SK-N-SH (cell line): ENCODE measurements around the gene DAB2. TPM values are rescaled to one million over a fixed set of nuclear protein-coding genes. Genes with fewer than 3 reads are reported as not detected.

Experiments used
- CTCF ChIA-PET: fragments of 300-600, 350-600 bp; formaldehyde crosslinking; extraction: SDS; loops from one replicate; lab custom pipeline; 2021; lab: Yijun Ruan, JAX
- POLR2A ChIA-PET: fragments of 350-600 bp; sonication (Branson Sonifier 250); formaldehyde crosslinking; extraction: SDS; loops from one replicate; lab custom pipeline; 2020; ENCODE audit warnings: antibody characterized with exemption, inconsistent platforms; lab: Yijun Ruan, JAX
- DNase-seq: peaks from one replicate; pipeline ENCODE4 v3.0.0; 2012
- H2AFZ ChIP-seq: fragments of 200-600 bp; sonication (generic); 2 replicates; pipeline ENCODE4 v1.8.1; 2016; ENCODE audit warnings: antibody characterized with exemption, mild to moderate bottlenecking, low read depth
- H3F3A ChIP-seq: fragments of 200-600 bp; sonication (generic); replicated peaks from 2 replicates; pipeline ENCODE3; 2016; ENCODE audit warnings: antibody characterized with exemption, mild to moderate bottlenecking; ENCODE audit not compliant: insufficient read depth
- H3K27ac ChIP-seq, 2 experiments: fragments of 200-500 bp in 1 of 2; fragments of 200-600 bp in 1 of 2; sonication (Bioruptor generic) in 1 of 2; sonication (generic), shearing (Covaris generic) in 1 of 2; 2 replicates each; pipeline versions ENCODE4 v1.5.1 to v1.6.1; 2014 to 2016; ENCODE audit warnings: low read depth in 2 of 2, inconsistent platforms in 1 of 2, low read length in 1 of 2, mild to moderate bottlenecking in 1 of 2, mixed read lengths in 1 of 2
- H3K27me3 ChIP-seq: fragments of 200-600 bp; sonication (generic), shearing (Covaris generic); 2 replicates; pipeline ENCODE4 v1.6.1; 2016; ENCODE audit warnings: mixed run types; ENCODE audit not compliant: insufficient read depth
- H3K36me3 ChIP-seq, 2 experiments: fragments of 200-500 bp in 1 of 2; fragments of 200-600 bp in 1 of 2; sonication (Bioruptor generic) in 1 of 2; sonication (generic) in 1 of 2; replicated peaks in 1 of 2; 2 replicates each; pipeline versions ENCODE3 to v1.5.1; 2014 to 2016; ENCODE audit warnings: low read length in 1 of 2, mild to moderate bottlenecking in 1 of 2; ENCODE audit not compliant: insufficient read depth in 2 of 2, control insufficient read depth in 1 of 2
- H3K4me1 ChIP-seq, 2 experiments: fragments of 200-500 bp in 1 of 2; fragments of 200-600 bp in 1 of 2; sonication (Bioruptor generic) in 1 of 2; sonication (generic), shearing (Covaris generic) in 1 of 2; 2 replicates each; pipeline versions ENCODE4 v1.5.1 to v1.6.1; 2014 to 2016; ENCODE audit warnings: low read depth in 1 of 2, low read length in 1 of 2, mixed run types in 1 of 2; ENCODE audit not compliant: insufficient read depth in 2 of 2, control insufficient read depth in 1 of 2
- H3K4me2 ChIP-seq: fragments of 200-600 bp; sonication (generic), shearing (Covaris generic); 2 replicates; pipeline ENCODE4 v1.6.1; 2017; ENCODE audit warnings: mixed run types
- H3K4me3 ChIP-seq, 2 experiments: fragments of 200-500 bp in 1 of 2; fragments of 200-600 bp in 1 of 2; sonication (Bioruptor generic) in 1 of 2; sonication (generic), shearing (Covaris generic) in 1 of 2; 2 replicates each; pipeline versions ENCODE4 v1.5.1 to v1.8.1; 2014 to 2016; ENCODE audit warnings: low read depth in 2 of 2, inconsistent platforms in 1 of 2, low read length in 1 of 2, mild to moderate bottlenecking in 1 of 2, mixed read lengths in 1 of 2, moderate library complexity in 1 of 2
- H3K79me2 ChIP-seq: fragments of 200-600 bp; sonication (generic); 2 replicates; pipeline ENCODE4 v1.8.1; 2017; ENCODE audit warnings: mild to moderate bottlenecking; ENCODE audit not compliant: insufficient read depth
- H3K9ac ChIP-seq: fragments of 200-600 bp; sonication (generic); 2 replicates; pipeline ENCODE4 v1.6.1; 2017; ENCODE audit warnings: mixed run types
- H3K9me2 ChIP-seq: fragments of 200-600 bp; sonication (generic); 2 replicates; pipeline ENCODE4 v1.6.1; 2017; ENCODE audit warnings: mixed run types
- H3K9me3 ChIP-seq: fragments of 200-600 bp; sonication (generic); 2 replicates; pipeline ENCODE4 v1.6.1; 2017; ENCODE audit warnings: mixed run types, mild to moderate bottlenecking, moderate library complexity
- H4K20me1 ChIP-seq: fragments of 200-600 bp; sonication (generic); 2 replicates; pipeline ENCODE4 v1.6.1; 2017; ENCODE audit warnings: mild to moderate bottlenecking, mixed run types; ENCODE audit not compliant: insufficient read depth
- CTCF ChIP-seq: fragments of 200-600 bp; sonication (generic); IDR thresholded peaks from 2 replicates; pipeline ENCODE4 v1.6.1; 2017; ENCODE audit warnings: antibody characterized with exemption, mild to moderate bottlenecking, moderate library complexity
- ELF1 ChIP-seq: IDR thresholded peaks from 2 replicates; pipeline ENCODE4 v1.4.0; 2012
- FOSL2 ChIP-seq: IDR thresholded peaks from 2 replicates; pipeline ENCODE4 v1.4.0; 2012; ENCODE audit warnings: low read depth, mild to moderate bottlenecking, moderate library complexity, borderline replicate concordance
- GABPA ChIP-seq: IDR thresholded peaks from 2 replicates; pipeline ENCODE4 v1.4.0; 2012; ENCODE audit warnings: low read depth, mild to moderate bottlenecking
- GATA2 ChIP-seq: sonication (generic); formaldehyde crosslinking; IDR thresholded peaks from 2 replicates; pipeline ENCODE4 v1.5.0; 2020; ENCODE audit warnings: mild to moderate bottlenecking, missing genetic modification reagents
- IRF3 ChIP-seq: fragments of 150-350 bp; IDR thresholded peaks from 2 replicates; pipeline ENCODE4 v1.6.1; 2016; ENCODE audit warnings: mild to moderate bottlenecking, low read depth, low read length
- MAX ChIP-seq: IDR thresholded peaks from 2 replicates; pipeline ENCODE4 v1.4.0; 2012; ENCODE audit warnings: low read depth
- MXI1 ChIP-seq: IDR thresholded peaks from 2 replicates; pipeline ENCODE4 v1.6.1; 2012; ENCODE audit warnings: mild to moderate bottlenecking, low read depth, low read length, improper control_type of control experiment
- NRF1 ChIP-seq: IDR thresholded peaks from 2 replicates; pipeline ENCODE4 v1.6.1; 2012; ENCODE audit warnings: low read depth, mild to moderate bottlenecking, low read length
- RAD21 ChIP-seq: IDR thresholded peaks from 2 replicates; pipeline ENCODE4 v1.6.1; 2012; ENCODE audit warnings: mild to moderate bottlenecking, low read length
- RXRA ChIP-seq: IDR thresholded peaks from 2 replicates; pipeline ENCODE4 v1.4.0; 2012; ENCODE audit warnings: low read depth, mild to moderate bottlenecking, borderline replicate concordance
- SIN3A ChIP-seq: IDR thresholded peaks from 2 replicates; pipeline ENCODE4 v1.6.1; 2012; ENCODE audit warnings: low read depth, mild to moderate bottlenecking, low read length, moderate library complexity, borderline replicate concordance
- SMC3 ChIP-seq: IDR thresholded peaks from 2 replicates; pipeline ENCODE4 v1.6.1; 2012; ENCODE audit warnings: low read depth, low read length, improper control_type of control experiment
- YY1 ChIP-seq: IDR thresholded peaks from 2 replicates; pipeline ENCODE4 v1.4.0; 2012; ENCODE audit warnings: low read depth, mild to moderate bottlenecking
- WGBS: methylation state at CpG from one replicate; pipeline ENCODE4 v1.1.6; 2017; ENCODE audit warnings: low lambda C conversion rate; 5-methylcytosine and 5-hydroxymethylcytosine counted together
- polyA plus RNA-seq, 3 experiments: library from polyadenylated mRNA; depleted of rRNA; stranded (reverse); fragments of >200 nt; gene quantifications; 2 replicates each; pipeline ENCODE4 v1.2.3, GENCODE V29; 2012

The DAB2 gene
- polyA plus RNA-seq, 1 of the 3 experiments (the other 2 are of a cell fraction): 23.7 TPM

- TF ChIP-seq RAD21 (no peak), RXRA (0 out of 2 replicates have a peak, but pooled peaks have one; percentile 43), GABPA (no peak), GATA2 (CRISPR knock-in tag) (no peak), YY1 (peak; percentile 50), SIN3A (no peak), IRF3 (no peak), SMC3 (no peak; the same call in 1 of the 2 replicates), NRF1 (no peak), FOSL2 (peak; percentile 99), MAX (peak; percentile 69; the same call in 1 of the 2 replicates), MXI1 (no peak), ELF1 (peak; percentile 28; the same call in 1 of the 2 replicates)
- TF ChIP-seq, all 33 proteins: peak for 15
These were observed 25.4 kb downstream of the DAB2 start (continued) for GRCh38 chr5:39399135-39400036.

GRCh38 chr5:39396843-39397242, 27.9 kb downstream of the DAB2 start:
- Histone ChIP-seq H3K9ac (no peak overlapping the region), H3K9me2 (no peaks in the 10 kb centered on the region), H4K20me1 (no peaks in the 10 kb centered on the region), H3K36me3 (peaks cover 14 to 35% of the 10 kb centered on the region in 2 experiments), H3K4me2 (no peak overlapping the region), H3K79me2 (peaks cover 30% of the 10 kb centered on the region), H3K4me1 (peaks cover 0 to 50% of the 10 kb centered on the region in 2 experiments; a peak in 3 of 4 replicates), H2AFZ (no peak overlapping the region), H3K9me3 (no peaks in the 10 kb centered on the region), H3F3A (peaks cover 38% of the 10 kb centered on the region), H3K27ac (no peak overlapping the region), H3K27me3 (no peaks in the 10 kb centered on the region), H3K4me3 (no peak overlapping the region)
- 36% methylated on average over 3 of the region's 3 CpGs for WGBS
- ChIA-PET CTCF (interaction anchor here (1.9 kb wide), 1 partner anchor 21 kb away, joined by 10 read pairs; no protein-coding TSS in a partner anchor), POLR2A (no interaction called here)
- no peak for DNase-seq
- TF ChIP-seq GATA2 (CRISPR knock-in tag) (no peak), FOSL2 (no peak), CTCF (no peak)
